Caco-2 (cell line): ENCODE data around the gene RNF123. TPM values are rescaled to one million over a fixed set of nuclear protein-coding genes. Genes with fewer than 3 reads are reported as not detected.

Experiments used
- Bru-seq: library from RNA; stranded (reverse); fragments of 400-500 nt; gene quantifications from one replicate; lab custom pipeline; 2021; lab: Mats Ljungman, UMichigan
- BruChase-seq, 2 experiments: library from RNA; stranded (reverse); fragments of 400-500 nt; gene quantifications; one replicate each; lab custom pipeline; 2021; lab: Mats Ljungman, UMichigan
- BruUV-seq: library from RNA; stranded (reverse); fragments of 400-500 nt; replicated peaks from 2 replicates; lab custom pipeline; 2021; lab: Mats Ljungman, UMichigan
- CTCF ChIA-PET: fragments of 300-600 bp; sonication (Branson Sonifier 250); formaldehyde crosslinking; loops from one replicate; lab custom pipeline; 2022; ENCODE audit warnings: antibody characterized with exemption; lab: Charles Lee
- POLR2A ChIA-PET: fragments of 300-600 bp; sonication (Branson Sonifier 250); formaldehyde crosslinking; loops from one replicate; lab custom pipeline; 2022; ENCODE audit warnings: antibody characterized with exemption; lab: Charles Lee
- DNase-seq, 2 experiments: peaks; one replicate each; pipeline versions ENCODE4 v3.0.0 to v3.0.0-alpha.2; 2020 to 2022
- H3K27me3 ChIP-seq: replicated peaks from 2 replicates; pipeline ENCODE4 v1.6.0; 2011; ENCODE audit warnings: low read length; ENCODE audit not compliant: control insufficient read depth, insufficient read depth
- H3K36me3 ChIP-seq: 2 replicates; pipeline ENCODE4 v1.5.1; 2011; ENCODE audit warnings: low read length; ENCODE audit not compliant: control insufficient read depth, insufficient read depth
- H3K4me1 ChIP-seq: fragments of 250-450 bp; sonication (Bioruptor Pico); 2 replicates; pipeline ENCODE4 v1.5.1; 2020; ENCODE audit warnings: mild to moderate bottlenecking
- H3K4me3 ChIP-seq: 2 replicates; pipeline ENCODE4 v1.5.1; 2011; ENCODE audit warnings: low read depth, mild to moderate bottlenecking, control low read depth, low read length
- H3K9me3 ChIP-seq: fragments of 250-450 bp; sonication (Bioruptor Pico); 2 replicates; pipeline ENCODE4 v1.5.1; 2020; ENCODE audit warnings: mild to moderate bottlenecking, moderate library complexity
- H3K27ac Mint-ChIP-seq: one replicate; pipeline ENCODE4 v1.8.0; 2022; ENCODE audit warnings: mixed read lengths; ENCODE audit not compliant: unreplicated experiment
- H3K27me3 Mint-ChIP-seq: one replicate; pipeline ENCODE4 v1.8.0; 2022; ENCODE audit warnings: mixed read lengths; ENCODE audit not compliant: insufficient read depth, unreplicated experiment
- H3K36me3 Mint-ChIP-seq: one replicate; pipeline ENCODE4 v1.8.0; 2022; ENCODE audit warnings: mild to moderate bottlenecking, mixed read lengths; ENCODE audit not compliant: insufficient read depth, unreplicated experiment
- H3K4me1 Mint-ChIP-seq: one replicate; pipeline ENCODE4 v1.8.0; 2022; ENCODE audit warnings: low read depth, mixed read lengths; ENCODE audit not compliant: unreplicated experiment
- H3K4me3 Mint-ChIP-seq: one replicate; pipeline ENCODE4 v1.8.0; 2022; ENCODE audit warnings: mild to moderate bottlenecking, moderate library complexity, mixed read lengths; ENCODE audit not compliant: unreplicated experiment
- H3K9me3 Mint-ChIP-seq: one replicate; pipeline ENCODE4 v1.8.0; 2022; ENCODE audit warnings: mixed read lengths; ENCODE audit not compliant: unreplicated experiment
- CTCF ChIP-seq, 2 experiments: fragments of 200-600 bp in 1 of 2; IDR thresholded peaks; 1 replicate in 1 of 2; 2 replicates in 1 of 2; pipeline versions ENCODE4 v1.5.1 to v1.8.0; 2011 to 2022; ENCODE audit warnings: antibody characterized with exemption in 1 of 2, control low read depth in 1 of 2, inconsistent platforms in 1 of 2, low read depth in 1 of 2, low read length in 1 of 2, mild to moderate bottlenecking in 1 of 2, moderate library complexity in 1 of 2; ENCODE audit not compliant: insufficient read depth in 1 of 2, severe bottlenecking in 1 of 2, unreplicated experiment in 1 of 2
- intact Hi-C: fragments of 100-400 bp; cut with micrococcal nuclease; formaldehyde crosslinking; loops from one replicate; pipeline ENCODE4 v1.10.0; 2022; ENCODE audit not compliant: unreplicated experiment
- long read RNA-seq: library from polyadenylated mRNA; stranded (forward); transcript quantifications from one replicate; pipeline ENCODE4 v2.0.0, GENCODE V29; 2022
- total RNA-seq: library from RNA; stranded (reverse); gene quantifications from 2 replicates; pipeline ENCODE4 v1.2.3, GENCODE V29; 2022

Gene RNF123
- total RNA-seq: 45.2 and 50.3 TPM in 2 replicates
- Bru-seq, nascent RNA: percentile 55 among the genes with signal in this experiment
- percentile 66 among the genes with signal in this experiment for BruChase-seq, experiment 1, labeled RNA remaining after a 2-hour chase
- percentile 73 among the genes with signal in this experiment for BruChase-seq, experiment 2, labeled RNA remaining after a 6-hour chase
- long read RNA-seq, full-length matches to known transcripts: 13 of 36 reads
- long read RNA-seq, partial matches to known transcripts: 12 of 36 reads
- long read RNA-seq, other reads (novel, unspliced or antisense): 11 of 36 reads

GRCh38 chr3:49689046-49689907, at the start of gene RNF123, which contains the start of gene MST1:
RNF123 (plus strand) TSS chr3:49689557; CDS start chr3:49691166, 1,609 bp downstream.
MST1 (minus strand) TSS chr3:49689474; CDS start chr3:49688691, 783 bp downstream.
- no peaks in the 10 kb centered on the region for H3K9me3 ChIP-seq
- Mint-ChIP-seq H3K27me3 (no peaks in the 10 kb centered on the region), H3K4me3 (peak within 1 kb of the TSS; percentile 91), H3K36me3 (peaks cover 40% of the 10 kb centered on the region), H3K27ac (peak within 1 kb of the TSS; percentile 91), H3K9me3 (no peaks in the 10 kb centered on the region), H3K4me1 (peaks cover 11% of the 10 kb centered on the region)
- CTCF ChIA-PET: interaction anchor here (0.6 kb wide), 1 partner anchor 150 kb away, joined by 3 read pairs; no protein-coding TSS in a partner anchor
- intact Hi-C loops: no loop called here
- TSS peak; percentile 62 for BruUV-seq
- DNase-seq: peak; percentile 90 to 94
- peak; percentile 20 to 45 for TF ChIP-seq CTCF (IDR thresholded peaks at IDR 0.05; ENCODE audit: insufficient read depth in 1 of 2, low read depth in 1 of 2, low read length in 1 of 2, severe bottlenecking in 1 of 2, unreplicated experiment in 1 of 2)
- POLR2A ChIA-PET: no interaction called here
- H3K36me3 ChIP-seq: no peaks in the 10 kb centered on the region
- peaks cover 9% of the 10 kb centered on the region; the same call in 1 of the 2 replicates for H3K4me1 ChIP-seq
- no peaks in the 10 kb centered on the region for H3K27me3 ChIP-seq
- peak within 1 kb of the TSS; percentile 96 for H3K4me3 ChIP-seq

- Histone ChIP-seq H3K4me3 (no peak overlapping the region), H3K9me3 (no peaks in the 10 kb centered on the region), H3K27me3 (no peaks in the 10 kb centered on the region; the same call in 1 of the 2 replicates), H3K4me1 (no peaks in the 10 kb centered on the region), H3K36me3 (no peaks in the 10 kb centered on the region)
- Mint-ChIP-seq H3K36me3 (no peaks in the 10 kb centered on the region), H3K4me3 (no peak overlapping the region), H3K27me3 (peaks cover under 1% of the 10 kb centered on the region), H3K27ac (no peak overlapping the region), H3K4me1 (no peaks in the 10 kb centered on the region), H3K9me3 (no peaks in the 10 kb centered on the region)
- POLR2A ChIA-PET: no interaction called here
- no TSS peak for BruUV-seq
- no peak for DNase-seq
- no peak for TF ChIP-seq CTCF (IDR thresholded peaks at IDR 0.05; ENCODE audit: insufficient read depth in 1 of 2, low read depth in 1 of 2, low read length in 1 of 2, severe bottlenecking in 1 of 2, unreplicated experiment in 1 of 2)
- CTCF ChIA-PET: interaction anchor here (1.0 kb wide), 1 partner anchor 10 kb away, joined by 8 read pairs; no protein-coding TSS in a partner anchor
- intact Hi-C loops: no loop called here
These were observed 48.1 kb upstream of the RNF123 start for GRCh38 chr3:49641292-49641691.
